ENCODE measurements around the gene TLCD3A. TPM values are rescaled to one million over a fixed set of nuclear protein-coding genes. Genes with fewer than 3 reads are reported as not detected.

TLCD3A gene
- total and polyA plus RNA-seq, 2 donors (not counting 3 experiments of a cell fraction or from before 2014, with no cell fraction given), result 36.6 to 54.1 TPM

DNA sequence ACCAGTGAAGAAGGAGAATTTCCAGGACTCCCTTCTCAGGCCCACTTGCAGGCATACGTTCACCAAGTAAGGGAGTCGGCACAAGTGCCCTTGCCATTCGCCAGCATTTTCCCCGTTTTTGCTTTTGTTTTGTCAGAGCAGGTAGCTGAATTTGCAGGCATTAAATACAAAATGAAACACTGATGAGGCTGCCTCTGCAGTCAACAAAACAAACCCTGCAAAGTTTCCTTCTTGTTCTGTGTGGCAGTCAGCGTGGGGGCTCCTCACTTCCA, 41.9 kb downstream of the TLCD3A start:
- POLR2A ChIA-PET, result no interaction called here
- H3K27ac ChIP-seq (ENCODE audit: insufficient read depth, low read depth, low read length), result no peak overlapping the region
- BruUV-seq (replicated peaks), result no TSS peak
- peaks cover 3% of the 10 kb centered on the region for H3K79me2 ChIP-seq (ENCODE audit: control insufficient read depth, insufficient read depth, low read length)
- no peak overlapping the region for H3K4me2 ChIP-seq (ENCODE audit: insufficient read depth, low read length)
- DNase-seq (ENCODE audit: low read depth, low spot score) (no peak), FAIRE-seq (no peak)
- TF ChIP-seq FOS (IDR thresholded peaks at IDR 0.05; ENCODE audit: borderline replicate concordance, insufficient read depth, low read length), result no peak
- H3K9ac ChIP-seq (replicated peaks; ENCODE audit: extremely low read depth, insufficient read depth, low read length), result no peak overlapping the region
- CTCF ChIA-PET, result interaction anchor here (0.9 to 2.3 kb wide), 2 partner anchors 222 to 362 kb away, joined by 3 to 6 read pairs; partner anchors contain the start of gene TIMM22
- peaks cover 16 to 41% of the 10 kb centered on the region in 2 experiments for H3K36me3 ChIP-seq (ENCODE audit: control insufficient read depth in 2 of 2, extremely low read depth in 1 of 2, insufficient read depth in 2 of 2, low read length in 2 of 2)
- H3K4me3 ChIP-seq (replicated peaks in 1 of 3; ENCODE audit: insufficient read depth in 1 of 3, low read depth in 1 of 3, low read length in 3 of 3), result no peak overlapping the region
- H4K20me1 ChIP-seq (replicated peaks; ENCODE audit: control insufficient read depth, extremely low read depth, insufficient read depth, low read length), result peaks cover 2% of the 10 kb centered on the region
- intact Hi-C loops (cut with micrococcal nuclease), result no loop called here
- H3K4me1 ChIP-seq (ENCODE audit: control insufficient read depth, extremely low read depth, insufficient read depth, low read length), result no peaks in the 10 kb centered on the region
- no peaks in the 10 kb centered on the region for H3K27me3 ChIP-seq (ENCODE audit: control insufficient read depth in 2 of 2, insufficient read depth in 2 of 2, low read length in 2 of 2)
- no peak overlapping the region for H2AFZ ChIP-seq (ENCODE audit: low read depth, low read length)
- H3K9me3 ChIP-seq (replicated peaks; ENCODE audit: control insufficient read depth, insufficient read depth, low read length), result no peaks in the 10 kb centered on the region
- H3K9me1 ChIP-seq (replicated peaks; ENCODE audit: control insufficient read depth, extremely low read depth, insufficient read depth, low read length), result no peaks in the 10 kb centered on the region
- dilution Hi-C loops (cut with MboI; ENCODE audit: extremely low pct_ligation_motif_present, low sequenced_read_pairs), result no loop called here

DNA sequence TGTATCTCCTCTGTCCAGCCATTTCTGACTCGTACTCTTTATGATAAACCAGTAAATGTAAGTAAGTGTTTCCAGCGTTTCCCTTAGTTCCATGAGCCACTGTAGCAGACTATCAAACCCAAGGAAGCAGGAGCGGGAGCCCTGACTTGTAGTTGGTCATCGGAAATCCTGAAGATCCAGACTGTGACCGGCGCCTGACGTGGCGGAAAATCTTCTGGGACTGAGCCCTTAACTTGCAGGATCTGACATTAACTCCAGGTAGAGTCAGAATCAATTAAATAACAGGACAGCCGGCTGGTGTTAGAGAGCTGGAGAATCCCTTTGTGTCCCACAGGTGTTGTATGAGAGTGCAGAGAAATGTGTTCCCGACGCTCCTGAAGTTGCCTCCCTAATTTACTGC, 45.7 kb downstream of the TLCD3A start:
- H3K9ac ChIP-seq (replicated peaks; ENCODE audit: extremely low read depth, insufficient read depth, low read length), result no peak overlapping the region
- FAIRE-seq (no peak), DNase-seq (ENCODE audit: low read depth, low spot score) (no peak)
- H3K4me2 ChIP-seq (ENCODE audit: insufficient read depth, low read length), result no peak overlapping the region
- intact Hi-C loops (cut with micrococcal nuclease) (no loop called here), dilution Hi-C loops (cut with MboI; ENCODE audit: extremely low pct_ligation_motif_present, low sequenced_read_pairs) (loop anchor here (25.0 kb wide), 1 partner anchor 209 kb away; the partner anchor contains the start of genes NXN and TIMM22)
- no peak overlapping the region for H3K4me3 ChIP-seq (replicated peaks in 1 of 3; ENCODE audit: insufficient read depth in 1 of 3, low read depth in 1 of 3, low read length in 3 of 3)
- H3K9me3 ChIP-seq (replicated peaks; ENCODE audit: control insufficient read depth, insufficient read depth, low read length), result no peaks in the 10 kb centered on the region
- H3K27me3 ChIP-seq (ENCODE audit: control insufficient read depth in 2 of 2, insufficient read depth in 2 of 2, low read length in 2 of 2), result no peaks in the 10 kb centered on the region
- H3K9me1 ChIP-seq (replicated peaks; ENCODE audit: control insufficient read depth, extremely low read depth, insufficient read depth, low read length), result no peaks in the 10 kb centered on the region
- TF ChIP-seq POLR2A (IDR thresholded peaks at IDR 0.05; ENCODE audit: low read depth, low read length), result no peak
- no peak for TF ChIP-seq MAX (IDR thresholded peaks at IDR 0.05; ENCODE audit: insufficient read depth, insufficient read length)
- TF ChIP-seq EZH2 (IDR thresholded peaks at IDR 0.05; ENCODE audit: borderline replicate concordance, low read depth, low read length, severe bottlenecking), result no peak
- no peak for TF ChIP-seq GATA2 (IDR thresholded peaks at IDR 0.05; ENCODE audit: insufficient read depth, insufficient read length, low read depth, low read length)
- TF ChIP-seq POLR2AphosphoS5 (IDR thresholded peaks at IDR 0.05; ENCODE audit: insufficient read depth, low read depth, low read length), result no peak
- no peak for TF ChIP-seq FOS (IDR thresholded peaks at IDR 0.05; ENCODE audit: borderline replicate concordance, insufficient read depth, low read length)
- TF ChIP-seq MYC (IDR thresholded peaks at IDR 0.05; ENCODE audit: low read depth, low read length), result no peak
- no peak for TF ChIP-seq CTCF (IDR thresholded peaks at IDR 0.05; ENCODE audit: extremely low read depth in 1 of 2, insufficient read depth in 1 of 2, low read depth in 1 of 2, low read length in 2 of 2)
- no peak for TF ChIP-seq JUN (IDR thresholded peaks at IDR 0.05; ENCODE audit: borderline replicate concordance, insufficient read depth, insufficient read length, low read depth)
- H3K27ac ChIP-seq (ENCODE audit: insufficient read depth, low read depth, low read length), result no peak overlapping the region
- ChIA-PET CTCF (no interaction called here), POLR2A (no interaction called here)
- no TSS peak for BruUV-seq (replicated peaks)
- H2AFZ ChIP-seq (ENCODE audit: low read depth, low read length), result no peak overlapping the region
- peaks cover 8% of the 10 kb centered on the region for H3K4me1 ChIP-seq (ENCODE audit: control insufficient read depth, extremely low read depth, insufficient read depth, low read length)
- H3K36me3 ChIP-seq (ENCODE audit: control insufficient read depth in 2 of 2, extremely low read depth in 1 of 2, insufficient read depth in 2 of 2, low read length in 2 of 2), result peaks cover 7 to 30% of the 10 kb centered on the region in 2 experiments
- peaks cover 2% of the 10 kb centered on the region for H4K20me1 ChIP-seq (replicated peaks; ENCODE audit: control insufficient read depth, extremely low read depth, insufficient read depth, low read length)
- H3K79me2 ChIP-seq (ENCODE audit: control insufficient read depth, insufficient read depth, low read length), result peaks cover 31% of the 10 kb centered on the region

All from endothelial cell of umbilical vein (primary cell).